ENCODE measurements around the gene PHPT1.
"Not testable (repeated sequence)": the region's sequence is repeated elsewhere in the genome, so short reads cannot be mapped to it uniquely, and the experiment has no call there.

The PHPT1 gene

DNA sequence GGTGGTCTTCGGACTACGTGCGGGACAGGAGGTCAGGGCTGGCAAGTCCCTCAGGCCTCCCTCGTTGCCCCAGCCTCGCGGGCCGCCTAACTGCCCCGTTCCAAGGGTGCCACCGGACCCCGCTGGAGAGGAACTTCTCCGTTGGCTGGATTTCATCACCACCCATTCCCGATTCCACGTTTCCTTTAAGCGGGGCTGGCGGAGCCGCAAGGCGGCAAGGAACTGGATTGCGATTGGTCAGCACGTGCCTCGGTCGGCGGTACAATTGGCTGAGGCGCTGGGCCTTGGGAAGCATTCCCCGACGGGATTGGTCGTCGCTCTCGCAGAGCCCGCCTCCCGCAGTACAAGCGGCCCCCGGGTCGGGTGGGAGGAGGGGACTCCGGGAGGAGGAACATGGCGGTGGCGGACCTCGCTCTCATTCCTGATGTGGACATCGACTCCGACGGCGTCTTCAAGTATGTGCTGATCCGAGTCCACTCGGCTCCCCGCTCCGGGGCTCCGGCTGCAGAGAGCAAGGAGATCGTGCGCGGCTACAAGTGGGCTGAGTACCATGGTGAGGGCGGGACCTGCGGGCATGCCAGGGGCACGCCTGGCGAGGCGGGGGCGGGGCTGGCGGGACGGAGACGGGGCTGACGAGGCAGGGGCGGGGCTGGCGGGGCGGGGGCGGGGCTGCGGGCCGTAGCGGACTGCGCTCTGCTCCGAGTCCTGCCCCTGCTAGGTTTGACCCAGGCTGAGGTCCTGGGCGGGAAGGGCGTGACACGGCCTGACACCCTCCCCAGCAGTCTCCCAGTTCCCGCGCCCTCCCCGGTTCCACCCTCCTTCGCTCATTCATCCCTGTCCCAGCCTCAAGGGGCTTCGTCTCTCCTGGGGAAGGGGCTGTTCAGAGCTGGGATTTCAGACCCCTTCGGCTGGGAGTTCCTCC is at the start of gene PHPT1:
Gene PHPT1, plus strand, starts transcription at position 372 of the 922 bp plus-strand sequence. Its CDS starts 22 bp downstream, at position 394.
- DNase-seq (ENCODE audit: extremely low spot score): peak; percentile 99
- CTCF ChIA-PET: no interaction called here
- POLR2A ChIA-PET: no interaction called here
- TF ChIP-seq, protein P1, sequence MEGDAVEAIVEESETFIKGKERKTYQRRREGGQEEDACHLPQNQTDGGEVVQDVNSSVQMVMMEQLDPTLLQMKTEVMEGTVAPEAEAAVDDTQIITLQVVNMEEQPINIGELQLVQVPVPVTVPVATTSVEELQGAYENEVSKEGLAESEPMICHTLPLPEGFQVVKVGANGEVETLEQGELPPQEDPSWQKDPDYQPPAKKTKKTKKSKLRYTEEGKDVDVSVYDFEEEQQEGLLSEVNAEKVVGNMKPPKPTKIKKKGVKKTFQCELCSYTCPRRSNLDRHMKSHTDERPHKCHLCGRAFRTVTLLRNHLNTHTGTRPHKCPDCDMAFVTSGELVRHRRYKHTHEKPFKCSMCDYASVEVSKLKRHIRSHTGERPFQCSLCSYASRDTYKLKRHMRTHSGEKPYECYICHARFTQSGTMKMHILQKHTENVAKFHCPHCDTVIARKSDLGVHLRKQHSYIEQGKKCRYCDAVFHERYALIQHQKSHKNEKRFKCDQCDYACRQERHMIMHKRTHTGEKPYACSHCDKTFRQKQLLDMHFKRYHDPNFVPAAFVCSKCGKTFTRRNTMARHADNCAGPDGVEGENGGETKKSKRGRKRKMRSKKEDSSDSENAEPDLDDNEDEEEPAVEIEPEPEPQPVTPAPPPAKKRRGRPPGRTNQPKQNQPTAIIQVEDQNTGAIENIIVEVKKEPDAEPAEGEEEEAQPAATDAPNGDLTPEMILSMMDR (IDR thresholded peaks at IDR 0.05; ENCODE audit: control extremely low read depth, extremely low read depth, low read depth, missing control alignments): no peak

DNA sequence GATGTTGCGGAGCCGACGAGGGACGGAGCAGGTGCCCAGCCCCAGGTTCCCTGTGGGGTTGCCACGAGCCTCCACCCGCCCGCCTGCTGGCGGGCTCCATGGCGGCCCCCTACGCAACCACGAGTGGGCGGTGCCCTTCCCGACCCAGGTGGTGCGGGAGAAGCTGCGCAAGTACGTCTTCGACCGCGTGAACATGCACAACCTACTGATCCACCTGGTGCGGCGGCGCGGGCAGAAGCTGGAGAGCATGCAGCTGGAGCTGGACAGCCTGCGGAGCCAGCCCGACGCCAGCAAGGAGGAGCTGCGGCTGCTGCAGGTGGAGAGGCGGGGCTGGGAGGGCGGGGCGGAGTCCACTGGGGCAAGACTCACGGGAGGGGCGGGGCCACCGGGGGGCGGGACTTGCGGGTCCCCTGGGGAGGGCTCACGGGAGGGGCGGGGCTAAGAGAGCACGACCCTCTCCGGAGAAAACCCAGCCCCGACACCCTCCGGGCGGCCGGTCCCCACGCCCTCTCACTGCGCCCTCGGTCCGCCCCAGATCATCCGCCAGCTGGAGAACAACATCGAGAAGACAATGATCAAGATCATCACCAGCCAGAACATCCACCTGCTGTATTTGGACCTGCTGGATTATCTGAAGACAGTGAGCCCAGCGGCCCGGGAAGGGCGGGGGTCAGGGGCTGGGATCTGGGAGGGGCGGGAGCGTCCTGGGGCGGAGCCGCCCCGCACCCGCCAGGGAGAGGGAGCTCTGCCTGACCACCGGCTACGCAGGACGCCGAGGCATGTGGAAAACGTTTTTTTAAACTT is 49.2 kb upstream of the PHPT1 start:
- peak; percentile 93 for DNase-seq (ENCODE audit: extremely low spot score)
- TF ChIP-seq, protein P1 (IDR thresholded peaks at IDR 0.05; ENCODE audit: control extremely low read depth, extremely low read depth, low read depth, missing control alignments): no peak
- ChIA-PET POLR2A (interaction anchor here (0.6 to 1.1 kb wide), 2 partner anchors 17 to 42 kb away, joined by 3 to 8 read pairs; partner anchors contain the start of gene AJM1), CTCF (interaction anchor here (1.0 to 1.8 kb wide), 7 partner anchors 8 to 235 kb away, joined by 4 to 9 read pairs (median 5); partner anchors contain the start of genes AJM1 and TMEM141)

DNA sequence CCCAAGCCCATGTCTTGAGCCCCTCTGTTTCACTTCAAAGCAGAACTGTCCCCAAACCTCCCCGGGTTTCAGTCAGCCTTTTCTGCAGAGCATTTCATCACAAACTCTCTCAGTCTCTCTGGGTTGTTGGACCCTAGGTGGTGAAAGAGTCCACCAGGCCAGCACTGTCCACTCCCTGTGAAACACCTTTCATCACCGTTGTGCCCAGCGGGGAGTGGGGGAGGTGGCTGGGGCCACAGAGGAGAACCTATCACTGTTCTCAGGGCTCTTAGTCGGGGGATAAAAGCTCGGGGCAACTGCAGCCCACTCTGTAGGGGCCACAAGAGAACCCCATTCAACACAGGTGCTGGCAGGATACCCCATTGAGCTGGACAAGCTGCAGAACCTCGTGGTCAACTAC is 46.9 kb upstream of the PHPT1 start:
- ChIA-PET POLR2A (interaction anchor here (0.6 kb wide), 1 partner anchor 268 kb away, joined by 3 read pairs; the partner anchor contains the start of gene SAPCD2), CTCF (interaction anchor here (1.8 to 3.2 kb wide), 4 partner anchors 9 to 75 kb away, joined by 5 to 21 read pairs (median 7); partner anchors contain the start of gene AJM1)
- no peak for DNase-seq (ENCODE audit: extremely low spot score)
- TF ChIP-seq, protein P1 (IDR thresholded peaks at IDR 0.05; ENCODE audit: control extremely low read depth, extremely low read depth, low read depth, missing control alignments): no peak

DNA sequence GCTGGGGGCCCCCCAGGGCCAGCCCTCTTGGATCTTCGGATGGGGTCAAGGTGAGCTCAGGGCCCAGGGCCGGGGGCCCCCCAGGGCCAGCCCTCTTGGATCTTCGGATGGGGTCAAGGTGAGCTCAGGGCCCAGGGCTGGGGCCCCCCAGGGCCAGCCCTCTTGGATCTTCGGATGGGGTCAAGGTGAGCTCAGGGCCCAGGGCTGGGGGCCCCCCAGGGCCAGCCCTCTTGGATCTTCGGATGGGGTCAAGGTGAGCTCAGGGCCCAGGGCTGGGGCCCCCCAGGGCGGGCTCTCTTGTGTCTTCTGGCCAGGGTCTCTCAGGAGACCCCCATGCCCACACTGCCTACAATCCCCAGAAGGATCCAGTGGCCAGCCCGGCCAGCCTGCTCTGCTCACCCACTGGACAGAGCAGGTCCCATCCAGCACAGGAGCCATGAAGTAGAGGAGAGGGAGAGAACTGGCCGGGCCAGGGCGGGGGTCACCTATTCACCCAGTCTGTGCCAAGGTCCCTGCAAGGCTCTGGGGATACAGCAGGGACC is 46.1 kb upstream of the PHPT1 start:
- CTCF ChIA-PET: interaction anchor here (2.0 to 3.2 kb wide), 3 partner anchors 10 to 39 kb away, joined by 5 to 21 read pairs (median 9); partner anchors contain the start of gene AJM1
- POLR2A ChIA-PET; DNase-seq (ENCODE audit: extremely low spot score): not testable (repeated sequence)

DNA sequence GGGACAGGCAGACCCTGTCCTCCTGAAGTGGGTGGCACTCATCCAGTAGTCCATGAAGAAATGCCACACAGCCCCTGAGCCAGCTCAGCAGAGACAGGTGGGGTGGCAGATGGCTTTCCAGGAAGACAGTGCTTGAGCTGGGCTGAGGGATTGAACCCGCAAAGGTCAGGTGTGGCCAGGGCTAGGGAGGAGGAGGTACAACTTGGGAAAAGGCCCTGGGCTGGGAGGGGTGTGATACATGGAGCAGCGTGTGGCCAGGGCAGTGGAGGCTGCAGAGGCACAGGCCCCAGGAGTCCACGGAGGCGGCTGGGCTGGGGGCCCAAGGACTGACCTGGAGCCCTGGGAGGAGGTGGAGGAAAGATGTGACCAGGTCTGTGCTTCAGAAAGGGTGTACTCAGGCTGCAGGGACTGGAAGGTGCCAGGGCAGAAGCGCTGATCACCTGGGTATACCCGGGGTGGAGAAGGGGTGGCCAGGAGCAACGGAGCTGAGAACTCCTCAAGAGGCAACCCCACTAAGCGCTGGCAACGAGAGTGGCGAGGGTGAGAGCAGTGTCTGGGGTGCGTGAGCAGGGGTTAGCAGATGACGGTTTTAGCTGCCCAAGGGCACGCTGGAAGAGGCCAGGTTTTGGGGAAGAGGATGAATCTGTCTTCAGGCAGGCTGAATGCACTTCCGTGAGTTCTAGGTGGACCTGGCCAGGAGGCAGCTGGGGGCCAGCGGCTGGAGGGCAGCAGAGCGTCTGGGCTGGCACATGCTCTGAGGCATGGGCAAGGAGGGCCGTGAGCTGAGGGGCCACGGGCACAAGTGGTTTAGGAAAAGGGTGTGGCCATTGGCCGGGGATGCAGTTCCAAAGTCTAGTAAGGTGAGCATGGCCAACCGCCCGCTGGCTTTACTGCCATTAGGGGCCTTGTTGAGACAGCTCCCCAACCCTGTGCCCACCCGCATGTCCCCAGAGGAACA is 45.4 kb upstream of the PHPT1 start:
- CTCF ChIA-PET: interaction anchor here (2.0 to 3.2 kb wide), 2 partner anchors 11 to 16 kb away, joined by 5 to 21 read pairs; no protein-coding TSS in a partner anchor
- no peak for DNase-seq (ENCODE audit: extremely low spot score)
- POLR2A ChIA-PET: no interaction called here
- TF ChIP-seq, protein P1 (IDR thresholded peaks at IDR 0.05; ENCODE audit: control extremely low read depth, extremely low read depth, low read depth, missing control alignments): no peak

Measured in GM10248 (cell line).